ENCODE data around the gene ATP9B.
A peak's percentile ranks its signal among the peaks of the same experiment; 100 is the strongest.

ATP9B gene

DNA sequence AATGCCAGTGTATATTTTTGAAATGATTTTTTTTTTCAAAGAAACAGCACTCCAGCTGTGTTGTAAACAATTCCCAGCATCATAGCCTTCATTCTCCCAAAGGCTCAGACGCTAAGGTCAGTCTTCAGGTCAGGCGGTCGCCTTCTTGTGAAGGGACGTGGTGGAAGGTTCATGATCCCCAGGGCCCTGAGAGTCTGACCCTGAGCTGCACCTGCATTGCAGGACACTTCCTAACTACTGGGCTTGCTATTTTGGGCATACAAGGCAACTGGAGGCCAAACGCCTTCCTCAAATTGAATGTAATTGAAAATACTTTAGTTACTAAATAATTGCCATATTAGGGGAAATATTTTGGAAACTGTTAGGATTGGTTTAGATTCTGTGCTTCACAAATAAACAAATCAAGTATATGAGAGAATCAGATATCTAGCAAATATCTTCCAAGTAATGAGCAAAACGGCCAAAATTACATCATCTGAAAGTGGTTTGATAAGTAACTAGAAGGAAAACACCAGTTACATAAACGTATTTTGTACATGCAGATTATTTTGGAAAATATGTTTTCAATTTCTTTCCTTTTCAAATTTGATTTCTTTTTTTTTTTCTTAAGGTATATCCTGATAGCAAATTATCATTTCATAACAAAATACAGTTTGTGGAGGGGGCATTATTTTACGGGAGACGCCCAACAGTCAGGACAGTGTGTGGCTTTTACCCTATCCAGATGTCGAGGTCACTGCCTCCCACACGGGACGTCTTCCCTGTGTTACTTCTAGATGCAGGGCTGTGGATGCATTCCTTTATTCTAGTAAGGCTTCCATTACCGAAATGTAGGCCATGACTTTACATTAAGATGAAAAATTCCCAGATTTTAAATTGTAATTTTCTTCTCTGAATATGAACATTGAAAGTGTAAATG lies 136.0 kb downstream of the ATP9B start (continued):
- no peak for TF ChIP-seq PRDM2 (tag by site-specific recombination; IDR thresholded peaks at IDR 0.05; ENCODE audit: borderline replicate concordance)
- TF ChIP-seq ZNF777 (tag by site-specific recombination; IDR thresholded peaks at IDR 0.05; ENCODE audit: borderline replicate concordance) = no peak
- TF ChIP-seq ZNF157 (tag by site-specific recombination; IDR thresholded peaks at IDR 0.05) = no peak
- no peak for TF ChIP-seq ZNF768 (tag by site-specific recombination; IDR thresholded peaks at IDR 0.05)
- no peak for TF ChIP-seq TRIM28 (IDR thresholded peaks at IDR 0.05; ENCODE audit: borderline replicate concordance, low read length)
- TF ChIP-seq ZBTB48 (tag by site-specific recombination; IDR thresholded peaks at IDR 0.05) = no peak

GRCh38 chr18:79206444-79206843 lies 137.2 kb downstream of the ATP9B start:
- Histone ChIP-seq H3K4me1 (ENCODE audit: control insufficient read depth, insufficient read depth, low read length) (no peaks in the 10 kb centered on the region), H3K4me3 (ENCODE audit: low read depth, low read length) (no peak overlapping the region), H3K36me3 (ENCODE audit: control insufficient read depth in 2 of 2, insufficient read depth in 1 of 2, low read length in 2 of 2) (peaks cover 4 to 11% of the 10 kb centered on the region in 2 experiments; a peak in 2 of 3 replicates), H3K27ac (ENCODE audit: extremely low read depth, low read depth, low read length) (no peak overlapping the region), H3K9me3 (ENCODE audit: control insufficient read depth, insufficient read depth, low read depth, low read length) (no peaks in the 10 kb centered on the region)
- ChIA-PET POLR2A (no interaction called here), CTCF (no interaction called here)
- TF ChIP-seq ZNF623 (tag by site-specific recombination; IDR thresholded peaks at IDR 0.05) = peak; percentile 53
- peak; percentile 8; the same call in 1 of the 2 replicates for TF ChIP-seq ZNF140 (tag by site-specific recombination; IDR thresholded peaks at IDR 0.05)
- TF ChIP-seq ZNF426 (tag by site-specific recombination; IDR thresholded peaks at IDR 0.05) = peak; percentile 55
- TF ChIP-seq, protein P1, sequence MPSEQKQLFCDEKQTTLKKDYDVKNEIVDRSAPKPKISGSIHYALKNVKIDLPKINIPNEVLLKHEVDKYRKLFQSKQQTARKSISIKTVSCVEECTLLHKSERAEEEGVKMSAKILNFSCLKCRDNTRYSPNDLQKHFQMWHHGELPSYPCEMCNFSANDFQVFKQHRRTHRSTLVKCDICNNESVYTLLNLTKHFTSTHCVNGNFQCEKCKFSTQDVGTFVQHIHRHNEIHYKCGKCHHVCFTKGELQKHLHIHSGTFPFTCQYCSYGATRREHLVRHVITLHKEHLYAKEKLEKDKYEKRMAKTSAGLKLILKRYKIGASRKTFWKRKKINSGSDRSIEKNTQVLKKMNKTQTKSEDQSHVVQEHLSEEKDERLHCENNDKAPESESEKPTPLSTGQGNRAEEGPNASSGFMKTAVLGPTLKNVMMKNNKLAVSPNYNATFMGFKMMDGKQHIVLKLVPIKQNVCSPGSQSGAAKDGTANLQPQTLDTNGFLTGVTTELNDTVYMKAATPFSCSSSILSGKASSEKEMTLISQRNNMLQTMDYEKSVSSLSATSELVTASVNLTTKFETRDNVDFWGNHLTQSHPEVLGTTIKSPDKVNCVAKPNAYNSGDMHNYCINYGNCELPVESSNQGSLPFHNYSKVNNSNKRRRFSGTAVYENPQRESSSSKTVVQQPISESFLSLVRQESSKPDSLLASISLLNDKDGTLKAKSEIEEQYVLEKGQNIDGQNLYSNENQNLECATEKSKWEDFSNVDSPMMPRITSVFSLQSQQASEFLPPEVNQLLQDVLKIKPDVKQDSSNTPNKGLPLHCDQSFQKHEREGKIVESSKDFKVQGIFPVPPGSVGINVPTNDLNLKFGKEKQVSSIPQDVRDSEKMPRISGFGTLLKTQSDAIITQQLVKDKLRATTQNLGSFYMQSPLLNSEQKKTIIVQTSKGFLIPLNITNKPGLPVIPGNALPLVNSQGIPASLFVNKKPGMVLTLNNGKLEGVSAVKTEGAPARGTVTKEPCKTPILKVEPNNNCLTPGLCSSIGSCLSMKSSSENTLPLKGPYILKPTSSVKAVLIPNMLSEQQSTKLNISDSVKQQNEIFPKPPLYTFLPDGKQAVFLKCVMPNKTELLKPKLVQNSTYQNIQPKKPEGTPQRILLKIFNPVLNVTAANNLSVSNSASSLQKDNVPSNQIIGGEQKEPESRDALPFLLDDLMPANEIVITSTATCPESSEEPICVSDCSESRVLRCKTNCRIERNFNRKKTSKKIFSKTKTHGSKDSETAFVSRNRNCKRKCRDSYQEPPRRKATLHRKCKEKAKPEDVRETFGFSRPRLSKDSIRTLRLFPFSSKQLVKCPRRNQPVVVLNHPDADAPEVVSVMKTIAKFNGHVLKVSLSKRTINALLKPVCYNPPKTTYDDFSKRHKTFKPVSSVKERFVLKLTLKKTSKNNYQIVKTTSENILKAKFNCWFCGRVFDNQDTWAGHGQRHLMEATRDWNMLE (tag by site-specific recombination; conservative IDR thresholded peaks at IDR 0.05; ENCODE audit: low read depth) = peak; percentile 62
- no peak for TF ChIP-seq FEZF1 (tag by site-specific recombination; IDR thresholded peaks at IDR 0.05)
- peak; percentile 74; the same call in 1 of the 2 replicates for TF ChIP-seq ZNF394 (tag by site-specific recombination; IDR thresholded peaks at IDR 0.05; ENCODE audit: borderline replicate concordance)
- TF ChIP-seq, protein P2, sequence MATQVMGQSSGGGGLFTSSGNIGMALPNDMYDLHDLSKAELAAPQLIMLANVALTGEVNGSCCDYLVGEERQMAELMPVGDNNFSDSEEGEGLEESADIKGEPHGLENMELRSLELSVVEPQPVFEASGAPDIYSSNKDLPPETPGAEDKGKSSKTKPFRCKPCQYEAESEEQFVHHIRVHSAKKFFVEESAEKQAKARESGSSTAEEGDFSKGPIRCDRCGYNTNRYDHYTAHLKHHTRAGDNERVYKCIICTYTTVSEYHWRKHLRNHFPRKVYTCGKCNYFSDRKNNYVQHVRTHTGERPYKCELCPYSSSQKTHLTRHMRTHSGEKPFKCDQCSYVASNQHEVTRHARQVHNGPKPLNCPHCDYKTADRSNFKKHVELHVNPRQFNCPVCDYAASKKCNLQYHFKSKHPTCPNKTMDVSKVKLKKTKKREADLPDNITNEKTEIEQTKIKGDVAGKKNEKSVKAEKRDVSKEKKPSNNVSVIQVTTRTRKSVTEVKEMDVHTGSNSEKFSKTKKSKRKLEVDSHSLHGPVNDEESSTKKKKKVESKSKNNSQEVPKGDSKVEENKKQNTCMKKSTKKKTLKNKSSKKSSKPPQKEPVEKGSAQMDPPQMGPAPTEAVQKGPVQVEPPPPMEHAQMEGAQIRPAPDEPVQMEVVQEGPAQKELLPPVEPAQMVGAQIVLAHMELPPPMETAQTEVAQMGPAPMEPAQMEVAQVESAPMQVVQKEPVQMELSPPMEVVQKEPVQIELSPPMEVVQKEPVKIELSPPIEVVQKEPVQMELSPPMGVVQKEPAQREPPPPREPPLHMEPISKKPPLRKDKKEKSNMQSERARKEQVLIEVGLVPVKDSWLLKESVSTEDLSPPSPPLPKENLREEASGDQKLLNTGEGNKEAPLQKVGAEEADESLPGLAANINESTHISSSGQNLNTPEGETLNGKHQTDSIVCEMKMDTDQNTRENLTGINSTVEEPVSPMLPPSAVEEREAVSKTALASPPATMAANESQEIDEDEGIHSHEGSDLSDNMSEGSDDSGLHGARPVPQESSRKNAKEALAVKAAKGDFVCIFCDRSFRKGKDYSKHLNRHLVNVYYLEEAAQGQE (tag by site-specific recombination; IDR thresholded peaks at IDR 0.05) = no peak
- TF ChIP-seq ZNF707 (tag by site-specific recombination; IDR thresholded peaks at IDR 0.05) = no peak
- no peak for TF ChIP-seq ZSCAN16 (tag by site-specific recombination; IDR thresholded peaks at IDR 0.05)
- TF ChIP-seq ZNF837 (tag by site-specific recombination; IDR thresholded peaks at IDR 0.05) = no peak
- no peak for TF ChIP-seq ZNF777 (tag by site-specific recombination; IDR thresholded peaks at IDR 0.05; ENCODE audit: borderline replicate concordance)
- no peak for TF ChIP-seq MYNN (tag by site-specific recombination; IDR thresholded peaks at IDR 0.05; ENCODE audit: borderline replicate concordance)
- peak; percentile 47 for TF ChIP-seq ZNF555 (tag by site-specific recombination; conservative IDR thresholded peaks at IDR 0.05)

Data from HEK293 (cell line).